GM12872 (cell line): ENCODE data around the gene SPATS2L.
A peak's percentile ranks its signal among the peaks of the same experiment; 100 is the strongest.

ENCODE experiments used
- CTCF ChIP-seq: IDR thresholded peaks from 3 replicates; pipeline ENCODE4 v1.5.1; 2011; ENCODE audit warnings: low read depth, mild to moderate bottlenecking, low read length, moderate library complexity; ENCODE audit not compliant: insufficient read depth

The SPATS2L gene

GRCh38 chr2:200498402-200499162, 192.1 kb downstream of the SPATS2L start:
- no peak for TF ChIP-seq CTCF

GRCh38 chr2:200502196-200502595, 195.7 kb downstream of the SPATS2L start:
- TF ChIP-seq CTCF: no peak

- TF ChIP-seq CTCF: no peak
These were observed 200.2 kb downstream of the SPATS2L start for GRCh38 chr2:200506679-200507078.

GRCh38 chr2:200507179-200507578, 200.7 kb downstream of the SPATS2L start:
- TF ChIP-seq CTCF: no peak

GRCh38 chr2:200509235-200509611, 202.7 kb downstream of the SPATS2L start:
- TF ChIP-seq CTCF: no peak

GRCh38 chr2:200509612-200510433, 203.3 kb downstream of the SPATS2L start, which contains the start of gene KCTD18:
Gene KCTD18 (minus strand): TSS chr2:200510068. CDS start chr2:200507016, 3,052 bp downstream.
- TF ChIP-seq CTCF: peak; percentile 73

GRCh38 chr2:200515155-200515554, 208.7 kb downstream of the SPATS2L start:
- TF ChIP-seq CTCF: no peak
